PC-3 (cell line): Measurements from ENCODE around the gene NOC2L.

Experiments
- EZH2 ChIP-seq: fragments of 300-600 bp; sonication (generic); IDR thresholded peaks from one replicate; pipeline ENCODE4 v1.6.1; 2017; ENCODE audit warnings: antibody characterized with exemption, mild to moderate bottlenecking, low read length; ENCODE audit not compliant: unreplicated experiment
- TF ChIP-seq, protein P1 (sequence below): fragments of 300-600 bp; sonication (generic); conservative IDR thresholded peaks from 2 replicates; pipeline ENCODE4 v1.5.1; 2017; ENCODE audit warnings: antibody characterized with exemption, low read depth, mild to moderate bottlenecking, low read length

DNA sequence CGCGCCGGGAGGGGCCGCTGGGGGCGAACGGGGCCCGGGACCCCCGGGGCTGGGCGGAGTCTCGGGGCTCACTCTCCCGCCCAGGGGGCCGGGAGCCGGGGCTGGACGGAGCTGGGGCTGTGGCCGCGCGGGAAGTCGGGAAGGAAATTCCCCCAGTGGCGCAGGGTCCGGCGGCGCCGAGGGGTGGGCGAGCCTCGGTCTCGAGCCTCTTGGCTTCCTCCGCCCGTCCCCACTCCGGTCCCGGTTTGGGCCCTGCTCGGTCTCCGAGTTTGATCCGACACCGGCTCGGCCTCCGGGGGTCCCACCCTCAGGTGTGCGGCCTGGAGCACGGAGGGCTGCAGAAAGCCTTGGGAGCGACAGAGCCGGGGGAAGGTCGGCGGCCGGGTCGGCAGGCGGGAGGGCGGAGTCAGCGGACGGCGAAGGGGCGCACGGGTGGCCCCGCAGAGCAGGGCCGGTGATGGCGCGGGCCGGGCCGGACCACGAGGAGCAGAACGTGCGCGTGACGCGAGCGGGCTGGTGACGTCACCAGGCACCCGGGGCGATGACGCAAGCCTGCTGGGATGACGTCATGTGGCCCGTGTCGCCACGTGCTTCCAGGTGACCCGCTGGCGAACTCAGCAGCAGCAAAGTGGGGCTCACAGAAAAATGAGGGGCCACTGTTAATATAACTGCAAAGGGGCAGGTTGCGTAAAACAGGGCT, 41.5 kb upstream of the NOC2L start:
- TF ChIP-seq, protein P1, sequence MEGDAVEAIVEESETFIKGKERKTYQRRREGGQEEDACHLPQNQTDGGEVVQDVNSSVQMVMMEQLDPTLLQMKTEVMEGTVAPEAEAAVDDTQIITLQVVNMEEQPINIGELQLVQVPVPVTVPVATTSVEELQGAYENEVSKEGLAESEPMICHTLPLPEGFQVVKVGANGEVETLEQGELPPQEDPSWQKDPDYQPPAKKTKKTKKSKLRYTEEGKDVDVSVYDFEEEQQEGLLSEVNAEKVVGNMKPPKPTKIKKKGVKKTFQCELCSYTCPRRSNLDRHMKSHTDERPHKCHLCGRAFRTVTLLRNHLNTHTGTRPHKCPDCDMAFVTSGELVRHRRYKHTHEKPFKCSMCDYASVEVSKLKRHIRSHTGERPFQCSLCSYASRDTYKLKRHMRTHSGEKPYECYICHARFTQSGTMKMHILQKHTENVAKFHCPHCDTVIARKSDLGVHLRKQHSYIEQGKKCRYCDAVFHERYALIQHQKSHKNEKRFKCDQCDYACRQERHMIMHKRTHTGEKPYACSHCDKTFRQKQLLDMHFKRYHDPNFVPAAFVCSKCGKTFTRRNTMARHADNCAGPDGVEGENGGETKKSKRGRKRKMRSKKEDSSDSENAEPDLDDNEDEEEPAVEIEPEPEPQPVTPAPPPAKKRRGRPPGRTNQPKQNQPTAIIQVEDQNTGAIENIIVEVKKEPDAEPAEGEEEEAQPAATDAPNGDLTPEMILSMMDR: no peak
- TF ChIP-seq EZH2: no peak
